Keratinocyte (primary cell): ENCODE data around the gene LPAR1. TPM values are rescaled to one million over a fixed set of nuclear protein-coding genes. Genes with fewer than 3 reads are reported as not detected.

Experiments
- DNase-seq: peaks from one replicate; pipeline ENCODE4 v3.0.0-alpha.2; 2011; ENCODE audit warnings: low read depth, missing footprints, low spot score
- FAIRE-seq: peaks from 2 replicates; lab custom pipeline; 2011; peaks lifted over from hg19 to GRCh38; lab: Jason Lieb, UNC
- H2AFZ ChIP-seq: 2 replicates; pipeline ENCODE4 v1.6.0; 2012; ENCODE audit warnings: low read length, control low read depth, inconsistent platforms; ENCODE audit not compliant: control insufficient read depth
- H3K27ac ChIP-seq: 2 replicates; pipeline ENCODE4 v1.5.1; 2011; ENCODE audit warnings: low read length; ENCODE audit not compliant: control insufficient read depth, insufficient read depth
- H3K27me3 ChIP-seq: 3 replicates; pipeline ENCODE4 v1.6.0; 2011; ENCODE audit warnings: low read length; ENCODE audit not compliant: control insufficient read depth, insufficient read depth; ENCODE audit errors: extremely low read depth
- H3K36me3 ChIP-seq, 2 experiments: 2 replicates in 1 of 2; 3 replicates in 1 of 2; pipeline ENCODE4 v1.5.1; 2011; ENCODE audit warnings: low read length in 2 of 2, mild to moderate bottlenecking in 1 of 2; ENCODE audit not compliant: control insufficient read depth in 2 of 2, insufficient read depth in 2 of 2; ENCODE audit errors: extremely low read depth in 1 of 2
- H3K4me1 ChIP-seq: 3 replicates; pipeline ENCODE4 v1.5.1; 2011; ENCODE audit warnings: low read length; ENCODE audit not compliant: control insufficient read depth, insufficient read depth; ENCODE audit errors: extremely low read depth
- H3K4me2 ChIP-seq: 3 replicates; pipeline ENCODE4 v1.6.0; 2011; ENCODE audit warnings: low read depth, low read length; ENCODE audit not compliant: control insufficient read depth, insufficient read depth; ENCODE audit errors: extremely low read depth
- H3K4me3 ChIP-seq, 3 experiments: fragments of 200-600 bp in 1 of 3; sonication (generic) in 1 of 3; 2 replicates in 2 of 3; 3 replicates in 1 of 3; pipeline ENCODE4 v1.5.1; 2011 to 2016; ENCODE audit warnings: low read length in 3 of 3, mild to moderate bottlenecking in 3 of 3, control low read depth in 2 of 3, inconsistent platforms in 1 of 3, low read depth in 1 of 3, mixed read lengths in 1 of 3, mixed run types in 1 of 3, moderate library complexity in 1 of 3; ENCODE audit not compliant: control insufficient read depth in 2 of 3, insufficient read depth in 2 of 3; ENCODE audit errors: extremely low read depth in 1 of 3
- H3K79me2 ChIP-seq: 2 replicates; pipeline ENCODE4 v1.6.0; 2012; ENCODE audit warnings: low read length; ENCODE audit not compliant: control insufficient read depth, insufficient read depth
- H3K9ac ChIP-seq: 3 replicates; pipeline ENCODE4 v1.6.0; 2011; ENCODE audit warnings: low read length; ENCODE audit not compliant: control insufficient read depth, insufficient read depth; ENCODE audit errors: extremely low read depth
- H3K9me1 ChIP-seq: 3 replicates; pipeline ENCODE4 v1.6.0; 2011; ENCODE audit warnings: low read length; ENCODE audit not compliant: control insufficient read depth, insufficient read depth; ENCODE audit errors: extremely low read depth
- H3K9me3 ChIP-seq: 2 replicates; pipeline ENCODE4 v1.5.1; 2012; ENCODE audit warnings: low read depth, low read length; ENCODE audit not compliant: control insufficient read depth
- H4K20me1 ChIP-seq: 3 replicates; pipeline ENCODE4 v1.6.0; 2011; ENCODE audit warnings: low read length; ENCODE audit not compliant: control insufficient read depth, insufficient read depth; ENCODE audit errors: extremely low read depth
- EZH2 ChIP-seq: IDR thresholded peaks from one replicate; pipeline ENCODE4 v1.6.1; 2012; ENCODE audit warnings: inconsistent platforms, mild to moderate bottlenecking, low read length, moderate library complexity
- dilution Hi-C: fragments of 300-500 bp; cut with MboI; formaldehyde crosslinking; loops from one replicate; pipeline ENCODE4 v1.7.0; 2020; ENCODE audit warnings: low sequenced_read_pairs; ENCODE audit not compliant: extremely low pct_ligation_motif_present
- polyA plus RNA-seq, 5 experiments: library from polyadenylated mRNA; depleted of rRNA in 3 of 5; stranded (reverse) in 3 of 5; stranded (forward) in 1 of 5; unstranded in 1 of 5; fragments of >200 nt; gene quantifications; 1 replicate in 1 of 5; 2 replicates in 3 of 5; 3 replicates in 1 of 5; pipeline versions ENCODE4 v1.2.1 to v1.2.3, GENCODE V29; 2011 to 2012; ENCODE audit warnings: missing spikeins in 2 of 5, low read depth in 1 of 5, low replicate concordance in 1 of 5
- TF ChIP-seq, protein P1 (sequence below), 3 experiments: IDR thresholded peaks in 1 of 3; conservative IDR thresholded peaks in 1 of 3; optimal IDR thresholded peaks in 1 of 3; 2 replicates in 2 of 3; 3 replicates in 1 of 3; pipeline versions ENCODE3 to v1.5.1; 2011; ENCODE audit warnings: low read length in 3 of 3, mild to moderate bottlenecking in 3 of 3, moderate library complexity in 2 of 3, control low read depth in 1 of 3, inconsistent platforms in 1 of 3; ENCODE audit not compliant: insufficient read depth in 2 of 3; ENCODE audit errors: extremely low read depth in 1 of 3

Gene LPAR1
- polyA plus RNA-seq, 1 donor (not counting 4 experiments of a cell fraction or from before 2014, with no cell fraction given) = 43.2 TPM

DNA sequence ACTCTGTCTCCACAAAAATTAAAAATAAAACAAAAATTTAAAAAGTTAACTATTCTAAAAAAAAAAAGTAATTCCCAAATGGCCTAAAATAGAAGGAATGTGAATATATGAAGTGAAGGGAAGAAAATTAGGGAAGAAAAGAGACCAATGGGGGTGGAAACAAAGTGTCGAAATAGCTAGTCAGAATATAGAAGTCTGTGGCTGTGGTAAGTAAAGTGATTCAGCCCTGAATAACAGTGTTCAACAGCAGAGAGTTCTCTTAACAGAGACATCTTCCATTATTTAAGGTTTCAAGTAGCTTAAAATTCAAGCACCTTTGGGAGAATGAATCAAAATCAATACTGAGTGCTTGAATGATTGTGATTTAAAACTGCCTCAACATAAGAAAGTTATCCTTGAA lies 51.7 kb downstream of the LPAR1 start:
- peaks cover 31% of the 10 kb centered on the region for H3K79me2 ChIP-seq
- TF ChIP-seq EZH2 = no peak
- TF ChIP-seq, protein P1, sequence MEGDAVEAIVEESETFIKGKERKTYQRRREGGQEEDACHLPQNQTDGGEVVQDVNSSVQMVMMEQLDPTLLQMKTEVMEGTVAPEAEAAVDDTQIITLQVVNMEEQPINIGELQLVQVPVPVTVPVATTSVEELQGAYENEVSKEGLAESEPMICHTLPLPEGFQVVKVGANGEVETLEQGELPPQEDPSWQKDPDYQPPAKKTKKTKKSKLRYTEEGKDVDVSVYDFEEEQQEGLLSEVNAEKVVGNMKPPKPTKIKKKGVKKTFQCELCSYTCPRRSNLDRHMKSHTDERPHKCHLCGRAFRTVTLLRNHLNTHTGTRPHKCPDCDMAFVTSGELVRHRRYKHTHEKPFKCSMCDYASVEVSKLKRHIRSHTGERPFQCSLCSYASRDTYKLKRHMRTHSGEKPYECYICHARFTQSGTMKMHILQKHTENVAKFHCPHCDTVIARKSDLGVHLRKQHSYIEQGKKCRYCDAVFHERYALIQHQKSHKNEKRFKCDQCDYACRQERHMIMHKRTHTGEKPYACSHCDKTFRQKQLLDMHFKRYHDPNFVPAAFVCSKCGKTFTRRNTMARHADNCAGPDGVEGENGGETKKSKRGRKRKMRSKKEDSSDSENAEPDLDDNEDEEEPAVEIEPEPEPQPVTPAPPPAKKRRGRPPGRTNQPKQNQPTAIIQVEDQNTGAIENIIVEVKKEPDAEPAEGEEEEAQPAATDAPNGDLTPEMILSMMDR (optimal IDR thresholded peaks at IDR 0.05 in 1 of 3, IDR thresholded peaks at IDR 0.05 in 1 of 3, conservative IDR thresholded peaks at IDR 0.05 in 1 of 3; ENCODE audit: extremely low read depth in 1 of 3, insufficient read depth in 2 of 3, low read length in 3 of 3) = no peak
- no peaks in the 10 kb centered on the region for H3K9me1 ChIP-seq
- H3K9ac ChIP-seq = no peak overlapping the region
- no peaks in the 10 kb centered on the region for H3K9me3 ChIP-seq
- FAIRE-seq = no peak
- H3K36me3 ChIP-seq = no peaks in the 10 kb centered on the region
- no peak for DNase-seq
- dilution Hi-C loops = no loop called here
- H3K4me3 ChIP-seq = no peak overlapping the region
- H3K27ac ChIP-seq = no peak overlapping the region
- no peaks in the 10 kb centered on the region for H3K27me3 ChIP-seq
- H4K20me1 ChIP-seq = no peaks in the 10 kb centered on the region
- H3K4me1 ChIP-seq = no peaks in the 10 kb centered on the region
- H3K4me2 ChIP-seq = no peak overlapping the region
- no peak overlapping the region for H2AFZ ChIP-seq

DNA sequence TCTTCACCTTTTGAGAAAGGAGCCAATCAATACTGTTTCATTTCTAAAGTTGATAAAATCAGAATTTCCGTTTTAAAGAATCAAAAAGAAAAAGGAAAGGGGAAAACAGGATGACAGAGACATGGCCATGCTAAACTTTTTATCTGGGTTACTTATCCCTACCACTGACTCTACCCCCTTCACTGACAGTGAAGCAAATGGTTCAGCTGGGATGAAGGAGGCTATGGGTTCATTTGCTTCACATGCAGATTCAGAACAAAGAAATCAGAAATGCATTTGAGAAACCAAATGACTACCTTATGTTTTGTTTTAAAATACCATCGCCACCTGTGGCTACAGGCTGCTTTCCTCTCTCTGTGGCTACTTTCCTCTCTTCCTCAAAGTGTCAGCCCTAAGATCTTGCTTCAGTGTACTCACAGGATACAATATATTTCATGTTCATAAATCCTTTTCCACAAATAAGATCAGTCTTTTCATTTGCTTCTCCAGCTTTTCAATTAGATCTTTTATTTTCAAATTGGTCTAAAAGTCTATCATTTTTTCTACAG lies 53.3 kb downstream of the LPAR1 start:
- TF ChIP-seq, protein P1 (optimal IDR thresholded peaks at IDR 0.05 in 1 of 3, IDR thresholded peaks at IDR 0.05 in 1 of 3, conservative IDR thresholded peaks at IDR 0.05 in 1 of 3; ENCODE audit: extremely low read depth in 1 of 3, insufficient read depth in 2 of 3, low read length in 3 of 3) = no peak
- no peak for TF ChIP-seq EZH2
- Histone ChIP-seq H3K27ac (no peak overlapping the region), H3K36me3 (no peaks in the 10 kb centered on the region), H2AFZ (no peak overlapping the region), H3K9me3 (no peaks in the 10 kb centered on the region), H3K4me3 (no peak overlapping the region), H3K9ac (no peak overlapping the region), H3K27me3 (no peaks in the 10 kb centered on the region), H3K9me1 (no peaks in the 10 kb centered on the region), H3K79me2 (peaks cover 29% of the 10 kb centered on the region), H4K20me1 (no peaks in the 10 kb centered on the region), H3K4me2 (no peak overlapping the region), H3K4me1 (no peaks in the 10 kb centered on the region)
- dilution Hi-C loops = no loop called here
- FAIRE-seq = no peak
- DNase-seq = no peak
